Measurements from ENCODE around the gene ZNF581. TPM values are rescaled to one million over a fixed set of nuclear protein-coding genes. Genes with fewer than 3 reads are reported as not detected.

ZNF581 gene
- total RNA-seq, 1 experiment from 2014 or later, result 29.5 TPM

DNA sequence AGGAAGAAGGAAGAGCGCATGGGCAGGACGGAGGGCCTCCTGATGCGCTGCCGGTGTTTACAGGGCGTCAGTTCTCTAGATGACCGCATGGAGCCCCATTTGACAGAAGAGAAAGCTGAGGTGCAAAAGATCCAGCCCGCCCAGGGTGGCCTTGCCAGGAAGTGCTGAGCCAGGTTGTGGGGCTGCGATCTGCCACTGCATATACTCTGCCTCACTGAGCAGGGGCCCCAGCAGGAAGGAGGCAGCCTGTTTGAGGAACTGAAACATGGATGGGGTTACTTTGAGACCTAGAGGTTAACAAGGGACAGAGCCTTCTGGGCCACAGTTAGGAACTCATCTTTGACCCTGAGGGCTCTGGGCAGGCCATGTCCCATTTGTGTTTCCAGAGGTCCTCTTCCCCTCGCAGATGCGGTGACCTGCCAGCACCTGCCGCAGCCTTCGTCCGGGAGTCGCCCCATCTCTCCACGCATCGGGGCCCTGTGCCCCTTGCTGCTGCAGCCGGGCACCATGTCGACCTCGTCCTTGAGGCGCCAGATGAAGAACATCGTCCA, 34.7 kb downstream of the ZNF581 start:
- DNase-seq (ENCODE audit: low read depth), result no peak

DNA sequence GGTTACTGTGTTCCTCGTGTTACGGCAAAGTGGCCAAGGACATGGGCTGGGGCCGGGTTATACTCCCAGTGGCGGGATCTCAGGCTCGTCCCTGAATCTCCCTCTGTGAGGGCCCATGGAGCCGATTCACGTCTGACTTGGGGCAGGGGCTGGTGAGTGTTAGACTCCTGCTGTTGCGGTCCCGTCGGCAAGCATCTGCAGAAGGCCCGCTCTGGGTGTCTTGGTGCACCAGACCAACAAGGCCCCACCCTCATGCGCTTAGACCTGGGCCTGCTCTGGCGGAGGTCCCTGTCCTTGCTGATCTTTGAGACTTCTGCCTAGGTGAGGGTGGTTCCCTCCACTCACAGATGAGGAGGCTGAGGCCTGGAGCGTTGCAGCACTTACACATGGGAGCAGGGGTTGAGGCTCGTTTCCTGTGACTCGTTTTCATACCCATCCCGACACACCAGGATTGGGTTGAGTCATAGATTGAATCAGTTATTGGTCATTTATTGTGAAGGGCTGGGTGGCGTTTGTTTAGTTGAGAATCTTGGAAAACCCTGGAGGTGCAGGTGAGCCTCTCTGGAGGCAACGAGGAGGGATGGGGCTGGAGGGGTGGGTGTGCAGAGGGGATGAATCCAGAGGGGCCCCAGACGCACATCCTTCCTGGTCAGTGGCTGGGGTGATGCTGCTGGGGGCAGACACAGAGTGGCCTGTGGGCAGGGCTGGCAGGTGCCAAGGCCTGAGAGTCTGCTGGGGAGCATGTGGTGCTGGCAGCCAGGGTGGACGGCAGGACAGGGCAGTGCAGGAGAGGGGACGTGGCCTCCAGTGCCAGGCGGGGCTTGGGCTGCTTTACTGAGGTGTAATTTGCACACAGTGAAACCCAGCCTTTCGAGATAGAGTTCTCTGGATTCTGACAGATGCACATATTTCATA, 36.2 kb downstream of the ZNF581 start:
- peak; percentile 76 for DNase-seq (ENCODE audit: low read depth)

- DNase-seq (ENCODE audit: low read depth), result no peak
Measured at GRCh38 chr19:55680339-55681130, 37.1 kb downstream of the ZNF581 start.

- DNase-seq (ENCODE audit: low read depth), result no peak
Measured at GRCh38 chr19:55681131-55682092, 38.0 kb downstream of the ZNF581 start.

- DNase-seq (ENCODE audit: low read depth), result no peak
Measured at GRCh38 chr19:55683449-55684261, 40.2 kb downstream of the ZNF581 start.

DNA sequence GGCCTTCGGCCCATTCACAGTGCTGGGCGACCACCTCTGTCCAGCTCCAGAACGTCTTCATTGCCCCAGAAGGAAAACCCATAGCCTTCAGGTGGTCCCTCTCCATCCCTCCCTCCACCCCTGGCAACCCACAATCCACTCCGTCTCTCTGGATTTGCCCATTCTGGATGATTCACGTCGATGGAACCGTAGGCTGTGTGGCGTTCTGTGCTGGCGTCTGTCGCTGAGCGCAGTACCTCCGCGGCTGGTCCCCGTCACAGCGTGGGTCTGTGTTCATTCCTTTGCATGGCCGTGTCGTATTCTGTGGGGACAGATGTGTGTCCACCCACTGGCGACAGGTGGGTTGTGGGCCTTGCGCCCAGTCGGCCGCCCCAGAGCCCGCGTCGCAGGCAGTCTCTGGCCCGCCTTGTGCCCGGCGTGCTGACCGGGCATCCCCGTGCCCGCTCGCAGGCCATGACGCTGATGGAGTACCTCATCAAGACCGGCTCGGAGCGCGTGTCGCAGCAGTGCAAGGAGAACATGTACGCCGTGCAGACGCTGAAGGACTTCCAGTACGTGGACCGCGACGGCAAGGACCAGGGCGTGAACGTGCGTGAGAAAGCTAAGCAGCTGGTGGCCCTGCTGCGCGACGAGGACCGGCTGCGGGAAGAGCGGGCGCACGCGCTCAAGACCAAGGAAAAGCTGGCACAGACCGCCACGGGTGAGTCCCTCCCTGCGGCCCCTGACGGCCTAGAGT, 41.7 kb downstream of the ZNF581 start:
- no peak for DNase-seq (ENCODE audit: low read depth)

DNA sequence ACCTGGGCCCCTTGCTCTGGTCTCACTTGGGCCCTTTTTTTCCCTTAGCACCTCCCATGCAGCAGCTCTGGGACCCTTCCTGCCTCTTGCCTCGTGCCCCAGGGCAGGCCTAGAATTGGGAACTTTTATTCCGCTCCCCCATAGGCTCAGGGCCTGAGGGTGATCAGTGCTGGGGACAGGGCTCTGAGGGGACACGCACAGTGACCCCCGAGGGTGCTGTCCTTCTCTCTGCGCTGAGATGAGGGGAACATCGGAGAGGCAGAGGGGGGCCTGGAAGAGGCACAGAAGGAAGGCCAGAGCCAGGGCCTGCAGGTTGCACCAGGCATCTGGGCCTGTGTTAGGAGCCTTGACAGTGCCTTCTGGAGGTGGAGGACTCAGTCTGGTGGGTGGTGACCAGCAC, 42.3 kb downstream of the ZNF581 start:
- DNase-seq (ENCODE audit: low read depth), result no peak

DNA sequence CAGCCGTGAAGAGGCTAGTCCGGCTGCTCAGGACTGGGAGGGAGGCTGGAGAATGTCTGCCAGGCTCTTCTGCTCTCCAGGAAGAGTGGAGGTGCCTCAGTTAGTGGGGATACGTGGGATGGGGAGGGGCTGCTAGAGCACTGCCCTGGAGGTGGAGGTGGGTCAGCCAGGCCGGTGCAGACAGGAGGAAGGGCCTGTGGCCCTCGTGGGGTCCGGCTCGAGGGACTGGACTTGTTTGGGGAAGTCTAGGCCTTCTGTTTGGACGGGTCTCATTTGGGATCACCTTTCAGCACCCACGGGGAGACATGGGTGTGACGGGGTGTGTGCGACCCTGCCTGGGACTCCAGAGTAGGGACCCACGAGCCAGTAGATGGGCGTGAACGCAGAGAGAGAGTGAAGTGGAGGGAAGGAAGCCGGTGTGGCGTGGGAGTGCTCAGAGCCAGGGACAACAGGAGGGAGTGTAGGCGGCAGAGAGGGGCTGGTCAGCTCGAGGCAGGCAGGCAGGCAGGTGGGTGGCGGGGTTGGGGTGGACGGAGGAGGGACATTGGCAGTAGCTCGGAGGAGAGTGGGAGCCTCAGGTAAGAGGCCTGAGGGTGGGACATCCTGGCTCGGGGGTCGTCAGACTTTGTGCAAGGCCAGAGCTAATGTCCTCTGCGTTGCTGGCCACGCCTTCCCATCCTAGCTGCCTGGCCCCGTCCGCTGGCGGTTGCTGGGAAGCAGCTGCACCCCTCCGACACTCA, 43.0 kb downstream of the ZNF581 start:
- no peak for DNase-seq (ENCODE audit: low read depth)

GRCh38 chr19:55687281-55688201, 44.1 kb downstream of the ZNF581 start:
- no peak for DNase-seq (ENCODE audit: low read depth)

GRCh38 chr19:55688422-55689218, 45.2 kb downstream of the ZNF581 start:
- DNase-seq (ENCODE audit: low read depth), result no peak

GRCh38 chr19:55689411-55690108, 46.1 kb downstream of the ZNF581 start:
- DNase-seq (ENCODE audit: low read depth), result no peak

DNA sequence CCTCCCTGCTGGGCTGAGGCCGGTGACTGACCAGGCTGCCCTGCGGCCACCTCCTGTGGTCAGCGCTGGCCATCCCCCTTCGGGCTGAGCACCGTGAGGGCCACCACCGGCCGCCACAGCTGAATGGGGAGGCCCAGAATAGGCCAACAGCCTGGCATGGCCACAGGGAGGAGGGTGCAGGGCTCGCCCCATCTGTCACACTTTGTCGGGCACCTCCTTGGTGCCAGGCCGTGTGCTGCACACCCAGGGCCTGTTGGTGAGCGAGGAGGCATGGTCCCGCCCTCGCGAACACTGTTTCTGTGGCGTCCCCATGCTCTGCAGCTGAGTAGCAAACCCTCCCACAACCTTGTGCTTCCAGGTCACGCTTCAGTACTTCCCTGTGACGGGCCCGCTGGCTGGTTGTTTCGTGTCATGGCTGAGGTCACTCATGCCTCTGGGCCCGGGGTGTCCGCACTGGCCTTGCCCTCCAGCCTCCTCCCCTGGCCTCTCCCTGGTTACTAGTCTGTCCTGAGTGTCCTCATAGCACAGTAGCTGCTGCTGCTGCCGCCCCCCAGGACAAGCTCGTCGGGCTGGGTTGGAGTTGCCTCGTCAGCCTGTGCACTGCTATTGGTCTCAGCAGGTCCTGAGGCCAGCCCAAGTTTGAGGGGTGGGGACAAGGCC, 46.8 kb downstream of the ZNF581 start:
- DNase-seq (ENCODE audit: low read depth), result no peak

- no peak for DNase-seq (ENCODE audit: low read depth)
Measured at GRCh38 chr19:55690769-55691545, 47.5 kb downstream of the ZNF581 start.
